NK-92 (cell line): ENCODE measurements around the gene PARD6B.
"Not testable (repeated sequence)": the region's sequence is repeated elsewhere in the genome, so short reads cannot be mapped to it uniquely, and the experiment has no call there.

Experiments used
- DNase-seq: peaks from one replicate; lab custom pipeline; 2025; ENCODE audit not compliant: unreplicated experiment; lab: John Stamatoyannopoulos, UW

Gene PARD6B, protein sequence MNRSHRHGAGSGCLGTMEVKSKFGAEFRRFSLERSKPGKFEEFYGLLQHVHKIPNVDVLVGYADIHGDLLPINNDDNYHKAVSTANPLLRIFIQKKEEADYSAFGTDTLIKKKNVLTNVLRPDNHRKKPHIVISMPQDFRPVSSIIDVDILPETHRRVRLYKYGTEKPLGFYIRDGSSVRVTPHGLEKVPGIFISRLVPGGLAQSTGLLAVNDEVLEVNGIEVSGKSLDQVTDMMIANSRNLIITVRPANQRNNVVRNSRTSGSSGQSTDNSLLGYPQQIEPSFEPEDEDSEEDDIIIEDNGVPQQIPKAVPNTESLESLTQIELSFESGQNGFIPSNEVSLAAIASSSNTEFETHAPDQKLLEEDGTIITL

GRCh38 chr20:50731055-50731929 is at the start of gene PARD6B:
PARD6B (plus strand) TSS chr20:50731580; CDS start chr20:50731787, 207 bp downstream.
- peak; percentile 97 for DNase-seq

- no peak for DNase-seq
Observed at GRCh38 chr20:50682065-50682464, 49.3 kb upstream of the PARD6B start.

GRCh38 chr20:50682947-50683530 is 48.3 kb upstream of the PARD6B start:
- no peak for DNase-seq

GRCh38 chr20:50683570-50683969 is 47.8 kb upstream of the PARD6B start:
- DNase-seq, result no peak

GRCh38 chr20:50686821-50687220 is 44.6 kb upstream of the PARD6B start:
- no peak for DNase-seq

GRCh38 chr20:50688256-50688975 is 43.0 kb upstream of the PARD6B start:
- no peak for DNase-seq

GRCh38 chr20:50689864-50690649 is 41.3 kb upstream of the PARD6B start:
- DNase-seq, result no peak

GRCh38 chr20:50690650-50691572 is 40.5 kb upstream of the PARD6B start, which contains the start of gene RIPOR3:
RIPOR3 (minus strand) TSS chr20:50691542; CDS start chr20:50691128, 414 bp downstream.
- DNase-seq, result no peak

GRCh38 chr20:50691573-50692551 is 39.5 kb upstream of the PARD6B start:
- DNase-seq, result no peak

- no peak for DNase-seq
Observed at GRCh38 chr20:50692552-50692933, 38.8 kb upstream of the PARD6B start.

GRCh38 chr20:50693001-50693400 is 38.4 kb upstream of the PARD6B start:
- DNase-seq, result no peak

DNA sequence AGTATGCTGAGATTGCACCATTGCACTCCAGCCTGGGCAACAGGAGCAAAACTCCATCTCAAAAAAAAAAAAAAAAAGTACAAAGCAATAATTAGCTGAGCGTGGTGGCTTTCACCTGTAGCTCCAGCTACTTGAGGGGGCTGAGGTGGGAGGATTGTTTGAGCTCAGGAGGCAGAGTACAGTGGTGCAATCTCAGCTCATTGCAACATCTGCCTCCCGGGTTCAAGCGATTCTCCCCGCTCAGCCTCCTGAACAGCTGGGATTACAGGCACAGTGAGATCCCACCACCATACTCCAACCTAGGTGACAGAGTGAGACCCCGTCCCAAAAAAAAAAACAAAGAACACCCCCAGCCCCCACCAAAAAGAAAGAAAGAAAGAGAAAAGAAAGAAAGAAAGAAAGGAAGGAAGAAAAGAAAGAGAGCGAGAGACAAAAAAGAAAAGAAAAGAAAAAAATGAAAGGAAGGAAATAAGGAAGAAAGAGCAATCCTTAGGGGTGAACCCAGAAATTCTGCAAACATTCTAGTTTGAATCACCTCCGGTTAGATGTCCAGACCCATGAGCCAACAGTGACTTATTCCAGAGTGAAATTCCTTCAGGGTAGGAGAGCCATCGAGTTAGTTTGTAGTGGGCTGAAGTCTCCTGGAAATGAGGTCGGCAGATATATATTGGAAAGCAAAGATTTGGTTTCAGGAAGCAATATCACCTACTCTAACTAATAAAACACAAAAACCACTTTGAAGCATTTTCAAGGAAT is 36.8 kb upstream of the PARD6B start:
- DNase-seq, result no peak

DNA sequence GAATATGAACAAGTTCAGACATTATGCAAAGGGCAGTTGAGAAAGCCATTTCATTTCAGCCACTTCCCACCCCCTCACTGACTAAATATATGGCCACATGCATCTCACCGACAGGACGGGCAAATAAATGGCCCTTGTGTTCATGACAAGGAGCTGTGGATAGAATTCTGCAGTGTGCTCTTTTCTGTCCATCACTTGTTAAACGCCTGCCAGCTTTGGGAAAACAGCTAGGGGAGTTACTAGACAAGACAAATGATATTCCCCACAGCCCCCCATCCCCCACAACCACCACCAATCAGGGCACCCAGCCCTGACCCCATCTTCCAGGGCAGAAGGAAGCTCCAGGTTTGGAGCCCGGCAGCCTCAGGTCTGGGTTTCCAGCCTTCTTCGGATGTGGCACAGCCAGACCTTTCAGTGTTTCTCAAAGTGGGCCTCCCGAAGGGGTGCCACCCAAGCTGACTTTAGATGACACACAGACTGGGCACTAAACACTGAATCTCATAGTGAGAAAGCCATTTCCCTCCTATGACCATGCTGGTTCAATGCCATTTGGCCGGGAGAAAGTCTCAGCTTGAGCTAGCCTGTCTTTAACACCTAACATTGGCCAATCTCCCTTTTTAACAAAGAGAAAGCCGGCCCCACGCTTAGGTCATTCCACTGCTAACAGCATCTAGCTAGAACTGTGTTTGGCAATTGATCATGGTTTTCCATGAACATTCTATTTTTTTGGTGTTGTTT is 36.1 kb upstream of the PARD6B start:
- DNase-seq, result no peak

GRCh38 chr20:50698255-50698654 is 33.1 kb upstream of the PARD6B start:
- not testable (repeated sequence) for DNase-seq

DNA sequence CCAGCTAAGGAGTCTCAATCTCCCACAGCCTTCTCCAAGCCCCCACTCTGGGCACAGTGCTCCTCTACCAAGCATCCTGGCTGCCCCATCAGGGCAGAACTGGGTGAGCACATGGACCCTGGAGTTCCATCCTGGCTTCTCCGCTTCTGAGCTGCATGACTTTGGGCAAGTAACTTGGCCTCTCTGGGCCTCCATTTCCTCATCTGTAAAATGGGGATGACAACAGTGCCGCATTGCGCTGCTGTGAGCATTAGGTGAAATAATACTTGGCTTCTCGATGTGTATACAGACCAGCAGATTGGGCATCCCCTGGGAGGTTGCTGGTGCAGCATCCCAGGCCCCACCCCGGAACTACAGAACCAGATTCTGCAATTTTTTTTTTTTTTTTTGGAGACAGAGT is 31.7 kb upstream of the PARD6B start:
- no peak for DNase-seq
